IMR-90 (cell line): Measurements from ENCODE around the gene VPS33B. TPM values are rescaled to one million over a fixed set of nuclear protein-coding genes. Genes with fewer than 3 reads are reported as not detected.

Source experiments
- ATAC-seq: fragments of 200-7000 bp; cut with Tn5 transposase; 2 replicates; pipeline ENCODE4 v1.9.1; 2020; ENCODE audit warnings: low read depth, mild to moderate bottlenecking, moderate library complexity
- BruUV-seq: library from RNA; stranded (reverse); fragments of 400-500 nt; replicated peaks from 2 replicates; lab custom pipeline; 2021; lab: Mats Ljungman, UMichigan
- CTCF ChIA-PET: fragments of 300-600 bp; formaldehyde crosslinking; extraction: SDS; loops from one replicate; lab custom pipeline; 2021; ENCODE audit warnings: antibody characterized with exemption; lab: Yijun Ruan, JAX
- POLR2A ChIA-PET: fragments of 300-600 bp; sonication (Branson Sonifier 250); formaldehyde crosslinking; loops from one replicate; lab custom pipeline; 2022; ENCODE audit warnings: antibody characterized with exemption; ENCODE audit not compliant: unreplicated experiment; lab: Charles Lee
- DNase-seq: peaks from one replicate; pipeline ENCODE4 v3.0.0; 2013
- H2AFZ ChIP-seq: replicated peaks from 2 replicates; pipeline ENCODE3; 2013; ENCODE audit warnings: low read length, mild to moderate bottlenecking; ENCODE audit not compliant: poor library complexity
- H2AK5ac ChIP-seq: 2 replicates; pipeline ENCODE4 v1.6.1; 2013; ENCODE audit warnings: low read depth, low read length, inconsistent platforms
- H2AK9ac ChIP-seq: replicated peaks from 2 replicates; pipeline ENCODE3; 2013; ENCODE audit warnings: mild to moderate bottlenecking, low read depth, low read length, moderate library complexity; ENCODE audit not compliant: poor library complexity
- H2BK120ac ChIP-seq: 2 replicates; pipeline ENCODE4 v1.6.1; 2013; ENCODE audit warnings: low read depth, low read length, inconsistent platforms
- H2BK15ac ChIP-seq: 3 replicates; pipeline ENCODE4 v1.6.1; 2013; ENCODE audit warnings: low read depth, low read length, inconsistent platforms
- H2BK20ac ChIP-seq: 2 replicates; pipeline ENCODE4 v1.6.1; 2013; ENCODE audit warnings: low read depth, mild to moderate bottlenecking, inconsistent platforms, low read length, moderate library complexity
- H2BK5ac ChIP-seq: 2 replicates; pipeline ENCODE4 v1.6.1; 2013; ENCODE audit warnings: mild to moderate bottlenecking, low read depth, low read length, inconsistent platforms; ENCODE audit not compliant: poor library complexity, severe bottlenecking
- H3K14ac ChIP-seq: replicated peaks from 2 replicates; pipeline ENCODE4 v1.6.1; 2013; ENCODE audit warnings: low read depth, low read length, inconsistent platforms
- H3K18ac ChIP-seq: 2 replicates; pipeline ENCODE4 v1.6.1; 2013; ENCODE audit warnings: low read depth, low read length, control low read depth
- H3K23ac ChIP-seq: 2 replicates; pipeline ENCODE4 v1.6.1; 2013; ENCODE audit warnings: low read depth, low read length, inconsistent platforms
- H3K27ac ChIP-seq: 2 replicates; pipeline ENCODE4 v1.5.1; 2013; ENCODE audit warnings: mild to moderate bottlenecking, control low read depth, low read length; ENCODE audit not compliant: insufficient read depth
- H3K27me3 ChIP-seq: 2 replicates; pipeline ENCODE4 v1.6.1; 2013; ENCODE audit warnings: low read length; ENCODE audit not compliant: control insufficient read depth, insufficient read depth
- H3K36me3 ChIP-seq: 2 replicates; pipeline ENCODE4 v1.6.1; 2013; ENCODE audit warnings: low read length, mixed read lengths; ENCODE audit not compliant: control insufficient read depth, insufficient read depth
- H3K4ac ChIP-seq: 2 replicates; pipeline ENCODE4 v1.6.1; 2013; ENCODE audit warnings: low read depth, low read length, inconsistent platforms
- H3K4me1 ChIP-seq: 2 replicates; pipeline ENCODE4 v1.6.1; 2013; ENCODE audit warnings: low read length, mixed read lengths; ENCODE audit not compliant: control insufficient read depth, insufficient read depth
- H3K4me2 ChIP-seq: 2 replicates; pipeline ENCODE4 v1.6.1; 2013; ENCODE audit warnings: low read depth, mild to moderate bottlenecking, control low read depth, low read length, moderate library complexity
- H3K4me3 ChIP-seq: 2 replicates; pipeline ENCODE4 v1.5.1; 2013; ENCODE audit warnings: low read depth, mild to moderate bottlenecking, control low read depth, low read length, moderate library complexity; ENCODE audit not compliant: insufficient read depth
- H3K56ac ChIP-seq: 2 replicates; pipeline ENCODE4 v1.6.1; 2013; ENCODE audit warnings: low read length, inconsistent platforms; ENCODE audit not compliant: insufficient read depth; ENCODE audit errors: extremely low read depth
- H3K79me1 ChIP-seq, 2 experiments: 2 replicates each; pipeline ENCODE4 v1.6.1; 2013; ENCODE audit warnings: low read length in 2 of 2, inconsistent platforms in 1 of 2, low read depth in 1 of 2
- H3K9ac ChIP-seq: 2 replicates; pipeline ENCODE4 v1.6.1; 2013; ENCODE audit warnings: low read depth, low read length, control low read depth
- H3K9me1 ChIP-seq: 2 replicates; pipeline ENCODE4 v1.6.1; 2013; ENCODE audit warnings: low read length, inconsistent platforms; ENCODE audit not compliant: insufficient read depth
- H3K9me3 ChIP-seq: 2 replicates; pipeline ENCODE4 v1.6.1; 2013; ENCODE audit warnings: low read length; ENCODE audit not compliant: control insufficient read depth, insufficient read depth
- H4K20me1 ChIP-seq: 2 replicates; pipeline ENCODE4 v1.6.1; 2013; ENCODE audit warnings: low read length, inconsistent platforms; ENCODE audit not compliant: insufficient read depth
- H4K5ac ChIP-seq: 2 replicates; pipeline ENCODE4 v1.6.1; 2013; ENCODE audit warnings: mild to moderate bottlenecking, low read depth, low read length, control low read depth
- H4K8ac ChIP-seq, 2 experiments: 2 replicates each; pipeline ENCODE4 v1.6.1; 2013; ENCODE audit warnings: low read depth in 2 of 2, low read length in 2 of 2, control low read depth in 1 of 2, inconsistent platforms in 1 of 2
- H4K91ac ChIP-seq: 2 replicates; pipeline ENCODE4 v1.6.1; 2013; ENCODE audit warnings: low read depth, low read length, inconsistent platforms; ENCODE audit not compliant: insufficient read depth
- CEBPB ChIP-seq: IDR thresholded peaks from 2 replicates; pipeline ENCODE4 v1.6.1; 2012; ENCODE audit warnings: low read depth, low read length, improper control_type of control experiment
- CHD1 ChIP-seq: IDR thresholded peaks from 2 replicates; pipeline ENCODE4 v1.6.1; 2012; ENCODE audit warnings: low read depth, low read length, improper control_type of control experiment
- MAFK ChIP-seq: IDR thresholded peaks from 2 replicates; pipeline ENCODE4 v1.6.1; 2012; ENCODE audit warnings: low read depth, low read length, improper control_type of control experiment
- MXI1 ChIP-seq: IDR thresholded peaks from 2 replicates; pipeline ENCODE4 v1.6.1; 2012; ENCODE audit warnings: low read depth, mild to moderate bottlenecking, low read length, moderate library complexity, borderline replicate concordance
- NFE2L2 ChIP-seq: fragments of 150-350 bp; IDR thresholded peaks from 2 replicates; pipeline ENCODE4 v1.6.1; 2016; ENCODE audit warnings: low read depth, mild to moderate bottlenecking, low read length
- RAD21 ChIP-seq: IDR thresholded peaks from 2 replicates; pipeline ENCODE4 v1.6.1; 2012; ENCODE audit warnings: low read length, improper control_type of control experiment
- RFX5 ChIP-seq: IDR thresholded peaks from 2 replicates; pipeline ENCODE4 v1.8.0; 2012; ENCODE audit warnings: low read depth, mild to moderate bottlenecking, low read length, moderate library complexity
- SMC3 ChIP-seq: fragments of 150-350 bp; IDR thresholded peaks from 2 replicates; pipeline ENCODE4 v1.6.1; 2016; ENCODE audit warnings: low read depth, mild to moderate bottlenecking, antibody characterized with exemption, low read length, moderate library complexity
- WGBS, 2 experiments: methylation state at CpG; one replicate each; pipeline versions ENCODE4 v1.1.5 to v1.1.7; 2013; ENCODE audit warnings: missing lambda C conversion rate in 2 of 2; ENCODE audit not compliant: insufficient read length in 1 of 2; ENCODE audit errors: extremely low coverage in 2 of 2; 5-methylcytosine and 5-hydroxymethylcytosine counted together
- dilution Hi-C: fragments of 300-500 bp; cut with HindIII; formaldehyde crosslinking; loops from one replicate; pipeline ENCODE4 v1.14.3; 2018; ENCODE audit warnings: low sequenced_read_pairs; ENCODE audit not compliant: unreplicated experiment
- in situ Hi-C: fragments of 300-500 bp; cut with MboI; formaldehyde crosslinking; loops from 3 replicates; pipeline ENCODE4 v1.14.3; 2019; ENCODE audit warnings: low sequenced_read_pairs, inconsistent platforms, mixed read lengths
- intact Hi-C: fragments of 100-400 bp; cut with micrococcal nuclease; formaldehyde crosslinking; loops from 2 replicates; pipeline ENCODE4 v1.10.0; 2022
- polyA plus RNA-seq, 3 experiments: library from polyadenylated mRNA; depleted of rRNA; stranded (reverse); fragments of >200 nt; gene quantifications; 2 replicates each; pipeline ENCODE4 v1.2.3, GENCODE V29; 2012; ENCODE audit warnings: low replicate concordance in 1 of 3
- total RNA-seq: library from RNA; depleted of rRNA; stranded (reverse); fragments of >200 nt; gene quantifications from 2 replicates; pipeline ENCODE4 v1.2.3, GENCODE V29; 2012
- TF ChIP-seq, protein P1 (sequence below): fragments of 150-350 bp; IDR thresholded peaks from 2 replicates; pipeline ENCODE4 v1.6.1; 2017; ENCODE audit warnings: mild to moderate bottlenecking, antibody characterized with exemption, low read length, low read depth

VPS33B gene
- total and polyA plus RNA-seq, 2 of the 4 experiments (the other 2 are of a cell fraction), result 9.0 to 11.3 TPM

DNA sequence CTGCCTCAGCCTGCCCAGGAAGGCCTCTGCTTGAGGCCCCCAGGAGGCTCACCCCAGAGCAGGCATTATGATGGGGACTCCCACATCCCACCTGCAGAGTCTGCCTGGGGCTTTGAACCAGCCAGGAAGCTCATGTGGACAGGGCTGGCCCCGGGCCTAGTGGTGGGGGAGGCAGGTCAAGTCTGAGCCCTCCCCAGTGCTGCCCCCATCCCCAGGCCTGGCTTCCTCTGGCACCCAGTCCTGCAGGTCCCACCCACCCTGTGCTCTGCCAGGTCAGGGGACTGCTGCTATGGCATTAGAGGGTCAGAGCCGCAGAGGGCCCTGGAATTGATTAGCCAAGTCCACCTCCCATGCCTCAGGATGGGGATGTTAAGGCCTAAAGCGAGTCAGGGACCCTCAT lies 17.6 kb upstream of the VPS33B start:
- dilution Hi-C loops, result no loop called here
- Histone ChIP-seq H3K9me3 (no peaks in the 10 kb centered on the region), H3K9me1 (no peaks in the 10 kb centered on the region), H3K14ac (no peak overlapping the region), H2BK15ac (no peak overlapping the region), H3K23ac (no peak overlapping the region), H4K20me1 (no peaks in the 10 kb centered on the region), H3K79me1 (no peaks in the 10 kb centered on the region), H4K91ac (no peak overlapping the region), H3K4me3 (no peak overlapping the region), H3K56ac (no peak overlapping the region), H2AK5ac (no peak overlapping the region), H2AK9ac (no peak overlapping the region), H2BK20ac (no peak overlapping the region), H3K36me3 (no peaks in the 10 kb centered on the region), H3K27ac (no peak overlapping the region), H4K8ac (no peak overlapping the region), H3K4me1 (no peaks in the 10 kb centered on the region), H2BK5ac (no peak overlapping the region), H4K5ac (no peak overlapping the region), H3K9ac (no peak overlapping the region), H3K27me3 (peaks cover 10% of the 10 kb centered on the region), H2BK120ac (no peak overlapping the region), H2AFZ (no peak overlapping the region), H3K18ac (no peak overlapping the region), H3K4ac (no peak overlapping the region), H3K4me2 (no peak overlapping the region)
- no peak for ATAC-seq
- DNase-seq, result no peak
- no TSS peak for BruUV-seq
- CTCF ChIA-PET, result no interaction called here
- WGBS, 2 experiments, result no CpG with 5 or more reads among the region's 3 CpGs
- POLR2A ChIA-PET, result no interaction called here
- intact Hi-C loops, result no loop called here
- in situ Hi-C loops, result no loop called here
- TF ChIP-seq CEBPB (no peak), RAD21 (no peak), CHD1 (no peak), SMC3 (no peak), RFX5 (no peak), NFE2L2 (no peak), MAFK (no peak), MXI1 (no peak)
- TF ChIP-seq, protein P1, sequence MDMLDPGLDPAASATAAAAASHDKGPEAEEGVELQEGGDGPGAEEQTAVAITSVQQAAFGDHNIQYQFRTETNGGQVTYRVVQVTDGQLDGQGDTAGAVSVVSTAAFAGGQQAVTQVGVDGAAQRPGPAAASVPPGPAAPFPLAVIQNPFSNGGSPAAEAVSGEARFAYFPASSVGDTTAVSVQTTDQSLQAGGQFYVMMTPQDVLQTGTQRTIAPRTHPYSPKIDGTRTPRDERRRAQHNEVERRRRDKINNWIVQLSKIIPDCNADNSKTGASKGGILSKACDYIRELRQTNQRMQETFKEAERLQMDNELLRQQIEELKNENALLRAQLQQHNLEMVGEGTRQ, result no peak
